Measurements from ENCODE around the gene LARGE1.

The LARGE1 gene

GRCh38 chr22:33920197-33920540 lies at the start of gene LARGE1:
Gene LARGE1 (minus strand): TSS chr22:33920476.
- no peak for DNase-seq

DNA sequence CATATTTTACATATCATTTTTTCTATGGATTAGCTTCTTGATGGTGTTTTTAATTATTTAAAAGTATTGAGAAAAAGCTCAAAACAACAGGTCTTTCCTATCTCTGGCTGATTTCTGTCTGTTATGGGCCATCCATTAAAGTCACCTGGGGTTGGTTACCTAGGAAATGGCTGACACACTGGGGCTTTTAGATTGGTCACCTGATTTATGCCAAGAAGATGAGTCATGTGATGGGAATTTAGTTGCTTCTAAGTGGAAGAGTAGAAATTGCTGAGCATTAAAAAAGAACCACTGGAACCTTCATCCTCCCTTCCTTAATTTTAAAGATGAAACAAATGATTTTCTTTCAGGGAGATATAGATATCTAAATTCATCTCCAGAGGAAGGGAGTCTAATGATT lies 48.8 kb upstream of the LARGE1 start:
- no peak for DNase-seq

DNA sequence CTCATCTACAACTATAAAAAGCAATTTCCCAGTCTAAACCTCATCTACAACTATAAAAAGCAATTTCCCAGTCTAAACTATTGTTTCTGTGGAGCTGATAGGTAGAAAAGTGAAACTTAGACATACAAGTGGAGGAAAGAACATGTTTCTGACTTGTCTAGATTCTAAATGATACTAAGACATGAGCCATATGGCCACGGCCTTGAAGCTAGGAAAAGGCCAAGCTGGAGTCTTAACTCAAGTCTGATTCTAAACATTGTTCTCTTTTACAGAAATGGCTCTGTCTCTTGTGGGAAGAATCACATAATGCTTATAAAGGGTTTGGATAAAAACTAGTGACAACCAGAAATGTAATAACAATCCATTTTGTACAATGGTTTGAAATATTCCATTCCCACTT lies 43.8 kb upstream of the LARGE1 start:
- no peak for DNase-seq

DNA sequence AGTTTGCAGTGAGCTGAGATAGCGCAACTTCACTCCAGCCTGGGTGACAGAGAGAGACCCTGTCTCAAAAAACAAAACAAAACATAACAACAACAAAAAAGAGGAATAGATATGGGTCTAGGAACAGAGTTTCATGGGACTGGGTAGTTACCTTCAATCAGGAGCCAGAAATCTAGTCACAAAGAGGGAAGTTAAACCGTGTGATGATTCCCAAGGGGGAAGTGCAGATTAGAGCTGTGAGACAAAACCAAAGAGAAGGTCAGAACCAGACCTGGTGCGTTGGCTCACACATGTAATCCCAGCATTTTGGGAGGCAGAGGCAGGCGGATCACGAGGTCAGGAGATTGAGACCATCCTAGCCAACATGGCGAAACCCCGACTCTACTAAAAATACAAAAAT lies 42.1 kb upstream of the LARGE1 start:
- DNase-seq: no peak

DNA sequence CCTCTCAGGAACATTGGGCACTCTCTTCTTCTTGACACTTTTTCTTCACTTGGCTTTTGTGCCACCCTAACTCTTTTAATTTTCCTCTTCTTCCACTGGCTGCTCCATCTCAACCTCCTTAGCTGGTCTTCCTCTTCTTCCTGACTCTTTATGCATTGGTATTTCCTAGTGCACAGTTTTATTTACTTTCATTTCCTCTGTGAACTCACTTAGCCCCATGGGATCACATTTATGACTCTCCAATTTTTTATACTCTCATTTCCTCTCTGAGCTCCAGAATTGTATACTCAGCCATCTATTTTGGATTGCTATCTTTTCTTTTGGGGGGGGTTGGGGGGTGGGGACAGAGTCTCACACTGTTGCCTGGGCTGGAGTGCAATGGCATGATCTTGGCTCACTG lies 38.5 kb upstream of the LARGE1 start:
- DNase-seq: no peak

- DNase-seq: no peak
Observed at GRCh38 chr22:33957086-33957485, 36.8 kb upstream of the LARGE1 start.

DNA sequence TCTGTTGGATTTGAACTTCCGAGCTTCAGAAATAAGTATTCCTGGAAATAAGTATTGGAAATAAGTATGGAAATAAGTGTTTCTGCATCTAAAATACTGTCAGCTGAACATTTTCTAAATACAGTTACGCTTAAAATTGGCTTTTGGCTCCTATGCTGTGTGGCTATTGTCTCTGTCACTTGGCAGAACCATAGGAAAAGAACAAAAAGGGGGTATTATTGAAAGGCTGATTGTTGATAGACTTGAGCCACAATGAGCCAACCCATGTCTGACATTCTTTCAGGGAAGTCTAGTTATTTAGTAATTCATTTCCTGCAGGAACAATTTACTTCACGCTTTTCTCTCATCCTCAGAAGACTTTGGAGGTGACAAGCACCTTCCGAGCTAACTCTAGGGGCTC lies 32.5 kb upstream of the LARGE1 start:
- DNase-seq: no peak

DNA sequence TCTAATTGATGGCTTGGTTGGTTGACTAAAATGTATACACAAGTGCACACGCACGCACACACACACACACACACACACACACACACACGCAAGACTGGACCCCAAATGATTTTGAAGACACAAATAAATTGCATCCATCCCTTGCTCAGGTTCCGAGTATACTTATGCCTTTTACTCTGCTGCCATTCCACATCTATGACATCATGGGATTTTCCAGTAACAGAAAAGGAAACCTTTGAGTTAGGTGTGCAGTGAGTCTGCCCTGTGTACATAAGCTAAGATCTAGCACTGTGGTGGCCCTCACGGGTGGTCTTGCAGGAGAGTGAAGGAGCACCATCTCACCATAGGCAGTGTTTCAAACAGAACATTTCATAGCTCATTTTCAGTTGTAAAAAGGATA lies 20.5 kb upstream of the LARGE1 start:
- no peak for DNase-seq

GRCh38 chr22:33932997-33933396 lies 12.7 kb upstream of the LARGE1 start:
- DNase-seq: no peak

DNA sequence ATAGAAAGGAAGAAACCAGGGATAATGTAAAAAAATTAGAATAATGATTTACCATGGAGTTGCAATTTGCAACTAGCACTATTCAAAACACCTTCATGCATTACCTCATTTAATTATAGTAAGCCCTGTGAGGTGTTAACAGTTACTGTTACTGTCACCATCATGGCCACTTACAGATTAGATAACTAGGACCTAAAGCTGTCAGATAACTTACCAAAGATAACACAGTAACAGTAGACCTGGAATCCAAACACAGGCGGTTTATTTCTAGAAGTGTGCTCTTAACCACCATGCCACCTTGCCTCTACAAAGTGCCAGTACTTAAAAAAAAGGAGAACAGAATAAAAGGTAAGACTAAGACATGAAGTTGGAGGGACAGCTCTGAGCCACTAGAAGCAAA lies 11.1 kb upstream of the LARGE1 start:
- DNase-seq: no peak

DNA sequence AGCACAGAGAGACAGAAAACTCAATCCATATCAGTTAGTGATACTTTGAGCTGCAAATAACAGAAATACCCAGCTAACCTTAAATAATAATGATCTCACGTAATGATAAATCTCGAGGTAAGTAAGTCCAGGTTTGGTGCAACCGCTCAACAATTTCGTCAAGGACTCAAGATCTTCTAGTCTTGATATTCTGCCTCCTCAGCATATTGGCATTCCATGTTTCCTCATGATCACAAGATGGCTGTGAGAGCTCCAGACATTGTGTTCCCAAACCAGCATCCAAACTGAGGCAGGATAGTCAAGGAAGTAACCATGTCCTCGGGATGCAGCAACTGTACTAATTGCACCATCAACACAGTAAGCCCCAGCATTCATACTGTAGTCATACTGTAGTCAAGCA lies 7.5 kb upstream of the LARGE1 start:
- DNase-seq: no peak

GRCh38 chr22:33925194-33925593 lies 4.9 kb upstream of the LARGE1 start:
- no peak for DNase-seq

- peak; percentile 8 for DNase-seq
Observed at GRCh38 chr22:33923660-33924246, 3.5 kb upstream of the LARGE1 start.

- DNase-seq: no peak
Observed at GRCh38 chr22:33923033-33923432, 2.8 kb upstream of the LARGE1 start.

DNA sequence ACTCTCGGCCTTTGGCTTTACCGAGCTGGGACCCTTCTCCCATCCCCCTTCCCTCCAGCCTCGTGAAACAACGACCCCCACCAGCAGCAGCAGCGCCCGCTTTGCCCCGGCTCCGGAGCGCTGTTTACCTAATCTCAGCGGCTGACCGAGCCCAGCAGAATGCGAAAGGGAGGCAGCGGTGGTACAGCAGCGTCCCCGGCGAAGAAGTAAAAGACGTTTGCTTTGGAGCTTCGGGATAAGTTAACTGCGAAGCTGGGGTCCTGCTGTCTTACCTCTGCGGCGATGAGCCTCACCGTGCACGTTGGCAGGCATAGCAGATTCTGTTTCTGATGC lies 2.0 kb upstream of the LARGE1 start:
- DNase-seq: no peak

- DNase-seq: peak; percentile 24
Observed at GRCh38 chr22:33921525-33922348, 1.5 kb upstream of the LARGE1 start.

GRCh38 chr22:33920927-33921524 lies 750 bp upstream of the LARGE1 start:
- DNase-seq: peak; percentile 45

DNA sequence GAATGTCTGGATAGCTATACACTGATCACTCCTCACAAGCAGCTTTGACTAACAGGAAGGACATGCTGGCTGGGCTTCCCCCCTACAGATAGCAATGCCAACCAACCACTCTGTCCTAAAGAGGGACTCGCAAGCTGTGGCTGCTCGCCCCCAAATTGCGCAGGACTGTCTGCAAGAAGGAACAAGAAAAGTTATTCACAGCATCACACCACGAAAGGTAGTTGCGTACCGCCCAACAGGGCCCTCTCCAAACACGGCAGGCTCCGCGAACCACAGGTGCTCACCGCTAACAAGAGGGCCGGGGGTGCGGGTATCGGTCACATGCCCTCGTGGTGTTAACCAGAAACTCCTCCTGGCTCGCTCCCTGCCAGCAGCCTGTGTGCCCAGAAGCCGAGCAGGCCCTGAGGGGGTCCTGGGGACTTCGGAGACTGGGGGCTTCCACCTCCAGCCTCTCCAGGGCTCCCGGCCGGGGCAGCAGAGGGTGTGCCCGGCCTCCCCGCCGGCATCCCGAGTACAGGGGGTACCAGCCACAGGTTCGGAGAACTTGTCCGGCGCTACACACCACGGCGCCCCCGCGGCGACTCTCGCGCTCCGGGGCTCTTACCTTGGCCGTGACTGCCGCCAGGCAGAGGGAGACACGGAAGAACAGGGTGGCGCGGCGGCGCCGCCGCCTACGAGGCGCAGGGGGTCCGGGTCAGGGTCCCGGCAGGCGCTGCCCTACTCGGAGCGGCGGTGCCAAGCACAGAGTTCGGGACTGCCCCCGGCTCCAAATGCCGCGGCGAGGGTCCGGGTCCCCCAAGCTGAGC lies 682 bp downstream of the LARGE1 start:
- DNase-seq: no peak

DNA sequence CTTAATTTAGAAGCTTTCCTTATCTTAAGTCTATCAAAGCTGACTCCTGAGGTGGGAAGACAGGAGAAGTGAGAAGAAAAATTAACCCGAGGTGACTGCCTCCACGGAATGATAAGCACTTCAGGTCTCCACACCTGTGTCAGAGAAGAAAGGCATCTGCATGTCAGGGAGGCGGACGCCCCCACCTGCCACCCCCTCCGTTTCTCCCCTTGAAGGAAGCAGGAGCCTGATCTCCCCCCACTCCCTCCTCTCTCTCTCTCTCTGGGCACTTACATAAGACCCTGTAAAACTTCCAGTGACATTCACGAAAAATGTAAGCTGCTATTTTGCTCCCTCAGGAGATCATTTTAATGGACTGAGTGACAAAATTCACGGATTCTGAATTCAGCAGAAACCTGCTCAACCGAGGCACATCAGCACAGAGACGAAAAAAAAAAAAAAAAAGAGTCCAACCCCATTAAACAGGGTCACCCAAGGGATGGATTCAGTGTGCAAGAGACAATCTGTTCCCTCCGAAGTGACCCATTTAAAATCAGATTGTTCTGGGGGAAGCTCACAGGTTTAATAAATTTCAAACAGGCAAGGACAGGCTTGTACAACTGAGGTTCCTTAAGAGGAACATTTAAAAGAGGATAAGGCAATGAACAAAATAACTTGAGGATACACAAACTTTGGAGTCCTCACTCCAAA lies 1.5 kb downstream of the LARGE1 start:
- DNase-seq: no peak

GRCh38 chr22:33917744-33918406 lies 2.4 kb downstream of the LARGE1 start:
- no peak for DNase-seq

DNA sequence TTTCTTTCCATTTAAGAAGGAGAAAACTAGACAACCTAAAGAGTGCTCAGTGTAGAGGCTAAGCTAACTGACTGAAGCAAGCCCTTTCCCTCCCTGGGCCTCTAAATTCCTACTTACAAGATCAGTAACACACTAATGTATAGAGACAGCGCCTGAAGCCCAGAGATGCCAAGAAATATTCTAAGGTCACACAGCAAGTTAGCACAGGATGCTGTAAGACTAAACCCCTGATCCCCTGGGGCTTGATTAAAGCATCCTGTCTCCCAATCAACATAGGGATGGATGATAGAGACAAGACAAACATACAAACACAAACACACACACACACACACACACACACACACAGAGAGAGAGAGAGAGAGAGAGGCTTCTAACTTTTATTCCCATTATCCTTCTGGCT lies 5.6 kb downstream of the LARGE1 start:
- no peak for DNase-seq

DNA sequence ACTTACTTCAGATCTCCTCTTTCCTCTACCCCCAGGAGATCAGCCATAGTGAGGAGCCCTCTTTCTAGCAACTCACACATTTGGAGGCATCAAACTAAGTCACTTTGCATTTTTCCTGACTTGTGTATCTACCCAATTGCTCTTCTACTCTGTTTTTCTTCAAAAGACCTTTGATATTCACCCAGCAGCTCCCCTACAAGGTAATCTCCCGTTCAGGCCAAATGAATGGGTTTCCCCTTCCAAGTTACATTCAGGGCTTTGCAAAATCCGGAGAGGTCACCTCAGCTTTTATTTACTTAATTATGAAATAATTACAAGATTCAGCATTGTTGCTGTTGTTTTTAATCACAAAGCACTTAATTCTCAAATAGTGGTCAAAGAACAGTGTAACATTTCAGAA lies 6.1 kb downstream of the LARGE1 start:
- no peak for DNase-seq

- DNase-seq: no peak
Observed at GRCh38 chr22:33913188-33913587, 7.1 kb downstream of the LARGE1 start.
